ENCODE measurements around the gene IFNAR2.

The IFNAR2 gene

DNA sequence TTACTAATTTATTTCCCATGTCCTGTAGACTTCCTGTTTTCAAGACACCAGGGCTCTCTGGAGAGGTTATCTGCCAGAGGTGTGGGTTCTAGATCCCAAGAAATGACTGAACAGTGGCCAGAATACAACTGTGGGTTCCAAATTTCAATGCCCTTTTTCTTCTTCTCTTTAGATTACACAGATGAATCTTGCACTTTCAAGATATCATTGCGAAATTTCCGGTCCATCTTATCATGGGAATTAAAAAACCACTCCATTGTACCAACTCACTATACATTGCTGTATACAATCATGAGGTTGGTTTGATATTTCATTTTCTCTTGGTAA is 15.0 kb downstream of the IFNAR2 start:
- no peaks in the 10 kb centered on the region for H3K4me1 ChIP-seq
- no peak for TF ChIP-seq CTCF (IDR thresholded peaks at IDR 0.05; ENCODE audit: low read depth, low read length)

GRCh38 chr21:33245289-33245918 is 15.7 kb downstream of the IFNAR2 start:
- H3K4me1 ChIP-seq: no peaks in the 10 kb centered on the region
- H3K36me3 ChIP-seq: peaks cover 25% of the 10 kb centered on the region
- H3K4me3 ChIP-seq (ENCODE audit: low read depth, low read length): no peak overlapping the region
- TF ChIP-seq CTCF (IDR thresholded peaks at IDR 0.05; ENCODE audit: low read depth, low read length): no peak
- no peak for DNase-seq
- no peaks in the 10 kb centered on the region for H3K9me3 ChIP-seq
- H3K27me3 ChIP-seq: no peaks in the 10 kb centered on the region

More for the DNA sequence above, 15.0 kb downstream of the IFNAR2 start:
- Histone ChIP-seq H3K36me3 (peaks cover 19% of the 10 kb centered on the region), H3K4me3 (ENCODE audit: low read depth, low read length) (no peak overlapping the region), H3K27me3 (no peaks in the 10 kb centered on the region), H3K9me3 (no peaks in the 10 kb centered on the region)
- DNase-seq: no peak

DNA sequence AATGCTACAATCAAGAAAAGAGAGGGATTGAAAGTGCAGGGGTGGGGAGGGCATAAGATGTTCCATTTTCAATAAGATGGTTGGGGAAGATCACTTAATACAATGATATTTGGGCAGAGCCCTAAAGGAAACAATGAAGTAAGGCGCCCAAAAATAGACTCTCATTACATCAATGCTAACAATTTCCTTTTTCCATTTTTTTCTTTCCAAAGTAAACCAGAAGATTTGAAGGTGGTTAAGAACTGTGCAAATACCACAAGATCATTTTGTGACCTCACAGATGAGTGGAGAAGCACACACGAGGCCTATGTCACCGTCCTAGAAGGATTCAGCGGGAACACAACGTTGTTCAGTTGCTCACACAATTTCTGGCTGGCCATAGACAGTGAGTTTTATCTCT is 16.8 kb downstream of the IFNAR2 start:
- DNase-seq: no peak
- Histone ChIP-seq H3K4me3 (ENCODE audit: low read depth, low read length) (no peak overlapping the region), H3K4me1 (no peaks in the 10 kb centered on the region), H3K9me3 (no peaks in the 10 kb centered on the region), H3K36me3 (peaks cover 31% of the 10 kb centered on the region), H3K27me3 (no peaks in the 10 kb centered on the region)
- TF ChIP-seq CTCF (IDR thresholded peaks at IDR 0.05; ENCODE audit: low read depth, low read length): no peak

- H3K27me3 ChIP-seq: no peaks in the 10 kb centered on the region
- no peaks in the 10 kb centered on the region for H3K9me3 ChIP-seq
- peaks cover 33% of the 10 kb centered on the region for H3K36me3 ChIP-seq
- H3K4me1 ChIP-seq: no peaks in the 10 kb centered on the region
- no peak for DNase-seq
- no peak for TF ChIP-seq CTCF (IDR thresholded peaks at IDR 0.05; ENCODE audit: low read depth, low read length)
- H3K4me3 ChIP-seq (ENCODE audit: low read depth, low read length): no peak overlapping the region
These were observed 17.2 kb downstream of the IFNAR2 start for GRCh38 chr21:33246963-33247362.

DNA sequence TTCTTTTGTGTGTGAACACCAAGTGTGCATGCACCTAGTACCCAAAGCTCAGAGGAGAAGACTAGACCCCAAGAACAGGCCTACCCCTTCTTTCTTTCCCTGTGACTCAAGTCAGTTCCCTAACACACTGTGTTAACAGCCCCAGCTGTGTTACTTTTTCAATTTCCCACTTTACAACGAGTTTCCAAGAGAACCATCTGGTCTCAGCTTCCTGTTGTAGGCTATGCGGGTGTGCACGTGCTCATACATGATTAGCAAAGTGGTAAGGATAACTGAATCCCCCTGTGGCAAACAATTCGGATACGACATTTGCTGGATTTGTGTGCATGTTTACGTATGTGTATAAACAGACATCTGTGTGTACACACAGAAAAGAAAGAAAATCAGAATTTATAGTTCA is 17.9 kb downstream of the IFNAR2 start:
- H3K36me3 ChIP-seq: peaks cover 38% of the 10 kb centered on the region
- H3K9me3 ChIP-seq: no peaks in the 10 kb centered on the region
- H3K4me3 ChIP-seq (ENCODE audit: low read depth, low read length): no peak overlapping the region
- no peaks in the 10 kb centered on the region for H3K27me3 ChIP-seq
- no peaks in the 10 kb centered on the region for H3K4me1 ChIP-seq
- no peak for DNase-seq
- no peak for TF ChIP-seq CTCF (IDR thresholded peaks at IDR 0.05; ENCODE audit: low read depth, low read length)

GRCh38 chr21:33249331-33250002 is 19.7 kb downstream of the IFNAR2 start:
- TF ChIP-seq CTCF (IDR thresholded peaks at IDR 0.05; ENCODE audit: low read depth, low read length): no peak
- no peaks in the 10 kb centered on the region for H3K9me3 ChIP-seq
- H3K27me3 ChIP-seq: no peaks in the 10 kb centered on the region
- no peaks in the 10 kb centered on the region for H3K4me1 ChIP-seq
- H3K36me3 ChIP-seq: peaks cover 38% of the 10 kb centered on the region
- H3K4me3 ChIP-seq (ENCODE audit: low read depth, low read length): no peak overlapping the region
- no peak for DNase-seq

Data from BE2C (cell line).